IMR-90 (cell line): ENCODE results near the gene MTNR1B. TPM values are rescaled to one million over a fixed set of nuclear protein-coding genes. Genes with fewer than 3 reads are reported as not detected.

ENCODE experiments used
- ATAC-seq: fragments of 200-7000 bp; cut with Tn5 transposase; 2 replicates; pipeline ENCODE4 v1.9.1; 2020; ENCODE audit warnings: low read depth, mild to moderate bottlenecking, moderate library complexity
- BruUV-seq: library from RNA; stranded (reverse); fragments of 400-500 nt; replicated peaks from 2 replicates; lab custom pipeline; 2021; lab: Mats Ljungman, UMichigan
- CTCF ChIA-PET: fragments of 300-600 bp; formaldehyde crosslinking; extraction: SDS; loops from one replicate; lab custom pipeline; 2021; ENCODE audit warnings: antibody characterized with exemption; lab: Yijun Ruan, JAX
- POLR2A ChIA-PET: fragments of 300-600 bp; sonication (Branson Sonifier 250); formaldehyde crosslinking; loops from one replicate; lab custom pipeline; 2022; ENCODE audit warnings: antibody characterized with exemption; ENCODE audit not compliant: unreplicated experiment; lab: Charles Lee
- DNase-seq: peaks from one replicate; pipeline ENCODE4 v3.0.0; 2013
- H2AFZ ChIP-seq: replicated peaks from 2 replicates; pipeline ENCODE3; 2013; ENCODE audit warnings: low read length, mild to moderate bottlenecking; ENCODE audit not compliant: poor library complexity
- H2AK5ac ChIP-seq: 2 replicates; pipeline ENCODE4 v1.6.1; 2013; ENCODE audit warnings: low read depth, low read length, inconsistent platforms
- H2AK9ac ChIP-seq: replicated peaks from 2 replicates; pipeline ENCODE3; 2013; ENCODE audit warnings: mild to moderate bottlenecking, low read depth, low read length, moderate library complexity; ENCODE audit not compliant: poor library complexity
- H2BK120ac ChIP-seq: 2 replicates; pipeline ENCODE4 v1.6.1; 2013; ENCODE audit warnings: low read depth, low read length, inconsistent platforms
- H2BK15ac ChIP-seq: 3 replicates; pipeline ENCODE4 v1.6.1; 2013; ENCODE audit warnings: low read depth, low read length, inconsistent platforms
- H2BK20ac ChIP-seq: 2 replicates; pipeline ENCODE4 v1.6.1; 2013; ENCODE audit warnings: low read depth, mild to moderate bottlenecking, inconsistent platforms, low read length, moderate library complexity
- H2BK5ac ChIP-seq: 2 replicates; pipeline ENCODE4 v1.6.1; 2013; ENCODE audit warnings: mild to moderate bottlenecking, low read depth, low read length, inconsistent platforms; ENCODE audit not compliant: poor library complexity, severe bottlenecking
- H3K14ac ChIP-seq: replicated peaks from 2 replicates; pipeline ENCODE4 v1.6.1; 2013; ENCODE audit warnings: low read depth, low read length, inconsistent platforms
- H3K18ac ChIP-seq: 2 replicates; pipeline ENCODE4 v1.6.1; 2013; ENCODE audit warnings: low read depth, low read length, control low read depth
- H3K23ac ChIP-seq: 2 replicates; pipeline ENCODE4 v1.6.1; 2013; ENCODE audit warnings: low read depth, low read length, inconsistent platforms
- H3K27ac ChIP-seq: 2 replicates; pipeline ENCODE4 v1.5.1; 2013; ENCODE audit warnings: mild to moderate bottlenecking, control low read depth, low read length; ENCODE audit not compliant: insufficient read depth
- H3K27me3 ChIP-seq: 2 replicates; pipeline ENCODE4 v1.6.1; 2013; ENCODE audit warnings: low read length; ENCODE audit not compliant: control insufficient read depth, insufficient read depth
- H3K36me3 ChIP-seq: 2 replicates; pipeline ENCODE4 v1.6.1; 2013; ENCODE audit warnings: low read length, mixed read lengths; ENCODE audit not compliant: control insufficient read depth, insufficient read depth
- H3K4ac ChIP-seq: 2 replicates; pipeline ENCODE4 v1.6.1; 2013; ENCODE audit warnings: low read depth, low read length, inconsistent platforms
- H3K4me1 ChIP-seq: 2 replicates; pipeline ENCODE4 v1.6.1; 2013; ENCODE audit warnings: low read length, mixed read lengths; ENCODE audit not compliant: control insufficient read depth, insufficient read depth
- H3K4me2 ChIP-seq: 2 replicates; pipeline ENCODE4 v1.6.1; 2013; ENCODE audit warnings: low read depth, mild to moderate bottlenecking, control low read depth, low read length, moderate library complexity
- H3K4me3 ChIP-seq: 2 replicates; pipeline ENCODE4 v1.5.1; 2013; ENCODE audit warnings: low read depth, mild to moderate bottlenecking, control low read depth, low read length, moderate library complexity; ENCODE audit not compliant: insufficient read depth
- H3K56ac ChIP-seq: 2 replicates; pipeline ENCODE4 v1.6.1; 2013; ENCODE audit warnings: low read length, inconsistent platforms; ENCODE audit not compliant: insufficient read depth; ENCODE audit errors: extremely low read depth
- H3K79me1 ChIP-seq, 2 experiments: 2 replicates each; pipeline ENCODE4 v1.6.1; 2013; ENCODE audit warnings: low read length in 2 of 2, inconsistent platforms in 1 of 2, low read depth in 1 of 2
- H3K9ac ChIP-seq: 2 replicates; pipeline ENCODE4 v1.6.1; 2013; ENCODE audit warnings: low read depth, low read length, control low read depth
- H3K9me1 ChIP-seq: 2 replicates; pipeline ENCODE4 v1.6.1; 2013; ENCODE audit warnings: low read length, inconsistent platforms; ENCODE audit not compliant: insufficient read depth
- H3K9me3 ChIP-seq: 2 replicates; pipeline ENCODE4 v1.6.1; 2013; ENCODE audit warnings: low read length; ENCODE audit not compliant: control insufficient read depth, insufficient read depth
- H4K20me1 ChIP-seq: 2 replicates; pipeline ENCODE4 v1.6.1; 2013; ENCODE audit warnings: low read length, inconsistent platforms; ENCODE audit not compliant: insufficient read depth
- H4K5ac ChIP-seq: 2 replicates; pipeline ENCODE4 v1.6.1; 2013; ENCODE audit warnings: mild to moderate bottlenecking, low read depth, low read length, control low read depth
- H4K8ac ChIP-seq, 2 experiments: 2 replicates each; pipeline ENCODE4 v1.6.1; 2013; ENCODE audit warnings: low read depth in 2 of 2, low read length in 2 of 2, control low read depth in 1 of 2, inconsistent platforms in 1 of 2
- H4K91ac ChIP-seq: 2 replicates; pipeline ENCODE4 v1.6.1; 2013; ENCODE audit warnings: low read depth, low read length, inconsistent platforms; ENCODE audit not compliant: insufficient read depth
- CTCF ChIP-seq: conservative IDR thresholded peaks from 2 replicates; pipeline ENCODE4 v1.5.1; 2012; ENCODE audit warnings: mild to moderate bottlenecking, low read depth, low read length, improper control_type of control experiment
- RAD21 ChIP-seq: IDR thresholded peaks from 2 replicates; pipeline ENCODE4 v1.6.1; 2012; ENCODE audit warnings: low read length, improper control_type of control experiment
- WGBS, 2 experiments: methylation state at CpG; one replicate each; pipeline versions ENCODE4 v1.1.5 to v1.1.7; 2013; ENCODE audit warnings: missing lambda C conversion rate in 2 of 2; ENCODE audit not compliant: insufficient read length in 1 of 2; ENCODE audit errors: extremely low coverage in 2 of 2; 5-methylcytosine and 5-hydroxymethylcytosine counted together
- dilution Hi-C: fragments of 300-500 bp; cut with HindIII; formaldehyde crosslinking; loops from one replicate; pipeline ENCODE4 v1.14.3; 2018; ENCODE audit warnings: low sequenced_read_pairs; ENCODE audit not compliant: unreplicated experiment
- in situ Hi-C: fragments of 300-500 bp; cut with MboI; formaldehyde crosslinking; loops from 3 replicates; pipeline ENCODE4 v1.14.3; 2019; ENCODE audit warnings: low sequenced_read_pairs, inconsistent platforms, mixed read lengths
- intact Hi-C: fragments of 100-400 bp; cut with micrococcal nuclease; formaldehyde crosslinking; loops from 2 replicates; pipeline ENCODE4 v1.10.0; 2022
- polyA plus RNA-seq, 3 experiments: library from polyadenylated mRNA; depleted of rRNA; stranded (reverse); fragments of >200 nt; gene quantifications; 2 replicates each; pipeline ENCODE4 v1.2.3, GENCODE V29; 2012; ENCODE audit warnings: low replicate concordance in 1 of 3
- total RNA-seq: library from RNA; depleted of rRNA; stranded (reverse); fragments of >200 nt; gene quantifications from 2 replicates; pipeline ENCODE4 v1.2.3, GENCODE V29; 2012

Gene MTNR1B
- total and polyA plus RNA-seq, 2 of the 4 experiments (the other 2 are of a cell fraction) = under 0.01 to 0.07 TPM

- BruUV-seq = no TSS peak
- POLR2A ChIA-PET = no interaction called here
- no peak overlapping the region for H2BK120ac ChIP-seq
- H3K4ac ChIP-seq = no peak overlapping the region
- H3K23ac ChIP-seq = no peak overlapping the region
- dilution Hi-C loops (no loop called here), in situ Hi-C loops (loop anchor here (5.0 to 25.0 kb wide), 2 partner anchors 219 to 714 kb away; partner anchors contain the start of gene CEP295), intact Hi-C loops (no loop called here)
- H3K9me3 ChIP-seq = peaks cover 9% of the 10 kb centered on the region
- H2BK20ac ChIP-seq = no peak overlapping the region
- ATAC-seq (no peak), DNase-seq (no peak)
- H2AK5ac ChIP-seq = no peak overlapping the region
- no peak overlapping the region for H3K4me2 ChIP-seq
- no peaks in the 10 kb centered on the region for H3K4me1 ChIP-seq
- TF ChIP-seq RAD21 (no peak), CTCF (no peak)
- no peak overlapping the region for H3K14ac ChIP-seq
- no peaks in the 10 kb centered on the region for H4K20me1 ChIP-seq
- no peak overlapping the region for H3K18ac ChIP-seq
- H3K4me3 ChIP-seq = no peak overlapping the region
- no peak overlapping the region for H3K9ac ChIP-seq
- no peak overlapping the region for H2AFZ ChIP-seq
- H4K5ac ChIP-seq = no peak overlapping the region
- H3K9me1 ChIP-seq = no peaks in the 10 kb centered on the region
- H2BK5ac ChIP-seq = no peak overlapping the region
- no peaks in the 10 kb centered on the region for H3K27me3 ChIP-seq
- WGBS, 2 experiments = 93% methylated on average over 3 of the region's 5 CpGs; no CpG with 5 or more reads in 1 of the 2 experiments
- H2AK9ac ChIP-seq = no peak overlapping the region
- H4K8ac ChIP-seq = no peak overlapping the region
- CTCF ChIA-PET = no interaction called here
- H3K36me3 ChIP-seq = no peaks in the 10 kb centered on the region
- no peak overlapping the region for H3K27ac ChIP-seq
- no peaks in the 10 kb centered on the region for H3K79me1 ChIP-seq
- H3K56ac ChIP-seq = no peak overlapping the region
- no peak overlapping the region for H4K91ac ChIP-seq
- H2BK15ac ChIP-seq = no peak overlapping the region
Observed at GRCh38 chr11:92948116-92948515, 21.3 kb upstream of the MTNR1B start.
